SH-SY5Y (cell line): Measurements from ENCODE around the gene UBR4.

Experiments used
- GATA2 ChIP-seq: IDR thresholded peaks from 2 replicates; pipeline ENCODE4 v1.6.1; 2011; ENCODE audit warnings: mild to moderate bottlenecking, low read depth, low read length
- GATA3 ChIP-seq: IDR thresholded peaks from 2 replicates; pipeline ENCODE4 v1.6.1; 2011; ENCODE audit warnings: low read depth, mild to moderate bottlenecking, low read length, moderate library complexity

DNA sequence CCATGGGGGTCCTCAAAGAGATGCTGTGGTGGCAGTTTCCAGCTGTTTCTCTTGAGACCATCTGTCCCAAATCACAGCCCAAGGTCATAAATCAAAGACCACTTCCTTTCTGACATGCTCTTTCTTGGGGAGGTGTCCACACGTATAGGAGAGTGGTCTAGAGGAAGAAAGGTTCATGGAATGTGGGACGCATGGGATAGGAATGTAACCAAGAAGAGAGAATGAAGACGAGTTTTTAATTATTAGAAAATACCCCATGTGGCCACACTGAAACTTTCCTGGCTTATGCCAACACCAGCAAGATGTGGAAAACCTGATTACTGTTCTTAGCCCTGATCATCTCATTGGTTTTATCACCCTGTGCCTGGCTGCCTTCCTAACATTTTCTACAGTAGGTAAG, 129.3 kb downstream of the UBR4 start:
- TF ChIP-seq GATA3 (no peak), GATA2 (no peak)
